HepG2 (cell line): ENCODE results near the gene HDDC3. TPM values are rescaled to one million over a fixed set of nuclear protein-coding genes. Genes with fewer than 3 reads are reported as not detected.

ENCODE experiments used
- ATAC-seq: fragments of 200-7000 bp; cut with Tn5 transposase; 3 replicates; pipeline ENCODE4 v1.9.1; 2020; ENCODE audit warnings: mild to moderate bottlenecking, moderate library complexity
- BruUV-seq: library from RNA; stranded (reverse); fragments of 400-500 nt; replicated peaks from 2 replicates; lab custom pipeline; 2021; lab: Mats Ljungman, UMichigan
- CTCF ChIA-PET: fragments of 300-600 bp; formaldehyde crosslinking; extraction: SDS; loops from one replicate; lab custom pipeline; 2021; ENCODE audit warnings: low total read pairs, inconsistent platforms, low intra/inter-chr PET ratio; lab: Yijun Ruan, JAX
- POLR2A ChIA-PET: fragments of 350-600 bp; sonication (Branson Sonifier 250); formaldehyde crosslinking; loops from one replicate; lab custom pipeline; 2020; ENCODE audit warnings: antibody characterized with exemption, inconsistent platforms; lab: Yijun Ruan, JAX
- DNase-seq: peaks from one replicate; pipeline ENCODE4 v3.0.0-alpha.2; 2015; ENCODE audit warnings: low spot score
- FAIRE-seq: peaks from 3 replicates; lab custom pipeline; 2011; peaks lifted over from hg19 to GRCh38; lab: Jason Lieb, UNC
- H2AFZ ChIP-seq: one replicate; pipeline ENCODE4 v1.6.1; 2011; ENCODE audit warnings: low read length, inconsistent platforms
- H3K27ac ChIP-seq: fragments of 300-600 bp; 3 replicates; pipeline ENCODE4 v1.8.0; 2011; ENCODE audit warnings: mixed run types, mild to moderate bottlenecking, mixed read lengths, low read length, inconsistent platforms; ENCODE audit not compliant: insufficient read depth; ENCODE audit errors: extremely low read length
- H3K27me3 ChIP-seq, 2 experiments: fragments of 200-600 bp in 1 of 2; 2 replicates in 1 of 2; 3 replicates in 1 of 2; pipeline versions ENCODE4 v1.6.0 to v1.8.0; 2011; ENCODE audit warnings: low read length in 2 of 2, mild to moderate bottlenecking in 2 of 2, moderate library complexity in 2 of 2, inconsistent platforms in 1 of 2; ENCODE audit not compliant: insufficient read depth in 2 of 2, control insufficient read depth in 1 of 2
- H3K36me3 ChIP-seq, 2 experiments: fragments of 200-600 bp in 1 of 2; replicated peaks in 1 of 2; 2 replicates in 1 of 2; 3 replicates in 1 of 2; pipeline versions ENCODE4 v1.5.1 to v1.8.0; 2011; ENCODE audit warnings: low read length in 2 of 2, inconsistent platforms in 1 of 2; ENCODE audit not compliant: insufficient read depth in 2 of 2, control insufficient read depth in 1 of 2
- H3K4me1 ChIP-seq: 2 replicates; pipeline ENCODE4 v1.5.1; 2012; ENCODE audit warnings: low read length, inconsistent platforms; ENCODE audit not compliant: insufficient read depth
- H3K4me2 ChIP-seq: 2 replicates; pipeline ENCODE4 v1.6.0; 2011; ENCODE audit warnings: low read depth, low read length, inconsistent platforms
- H3K4me3 ChIP-seq, 3 experiments: fragments of 200-600 bp in 1 of 3; sonication (generic), shearing (Covaris generic) in 1 of 3; replicated peaks in 1 of 3; 2 replicates each; pipeline ENCODE4 v1.5.1; 2011 to 2016; ENCODE audit warnings: low read length in 3 of 3, inconsistent platforms in 2 of 3, low read depth in 2 of 3, mild to moderate bottlenecking in 2 of 3, control low read depth in 1 of 3, mixed read lengths in 1 of 3; ENCODE audit not compliant: insufficient read depth in 1 of 3
- H3K79me2 ChIP-seq: one replicate; pipeline ENCODE4 v1.6.1; 2011; ENCODE audit warnings: low read length, inconsistent platforms; ENCODE audit not compliant: insufficient read depth
- H3K9ac ChIP-seq: 2 replicates; pipeline ENCODE4 v1.6.0; 2011; ENCODE audit warnings: mild to moderate bottlenecking, low read depth, low read length, inconsistent platforms; ENCODE audit not compliant: insufficient read depth
- H3K9me3 ChIP-seq: 2 replicates; pipeline ENCODE4 v1.5.1; 2012; ENCODE audit warnings: mild to moderate bottlenecking, low read length
- H4K20me1 ChIP-seq: 2 replicates; pipeline ENCODE4 v1.6.0; 2011; ENCODE audit warnings: inconsistent platforms, mild to moderate bottlenecking, low read length, moderate library complexity; ENCODE audit not compliant: insufficient read depth
- AHR ChIP-seq: IDR thresholded peaks from 2 replicates; pipeline ENCODE4 v1.6.1; 2018; ENCODE audit warnings: missing genetic modification reagents, missing compliant biosample characterization
- FOXM1 ChIP-seq: sonication (generic); formaldehyde crosslinking; IDR thresholded peaks from 2 replicates; pipeline ENCODE4 v1.5.0; 2020; ENCODE audit warnings: missing genetic modification reagents
- GATAD1 ChIP-seq: IDR thresholded peaks from 2 replicates; pipeline ENCODE4 v1.6.1; 2016; ENCODE audit warnings: missing genetic modification reagents, missing compliant biosample characterization
- GLI4 ChIP-seq: sonication (generic); formaldehyde crosslinking; IDR thresholded peaks from 2 replicates; pipeline ENCODE4 v1.5.1; 2020; ENCODE audit warnings: missing genetic modification reagents, mild to moderate bottlenecking, moderate library complexity, borderline replicate concordance
- HDAC1 ChIP-seq: sonication (generic); formaldehyde crosslinking; IDR thresholded peaks from 2 replicates; pipeline ENCODE4 v1.5.1; 2020; ENCODE audit warnings: mild to moderate bottlenecking, missing genetic modification reagents
- NFE2L2 ChIP-seq: fragments of 150-350 bp; IDR thresholded peaks from 2 replicates; pipeline ENCODE4 v1.6.1; 2014; ENCODE audit warnings: low read length
- PHB2 ChIP-seq: fragments of 450-650 bp; IDR thresholded peaks from 2 replicates; pipeline ENCODE4 v1.6.1; 2018; ENCODE audit not compliant: partially characterized antibody
- RBFOX2 ChIP-seq: fragments of 200-400 bp; formaldehyde crosslinking; IDR thresholded peaks from 2 replicates; pipeline ENCODE4 v1.6.1; 2017; ENCODE audit warnings: low read depth, mild to moderate bottlenecking, low read length
- ZMYM2 ChIP-seq: sonication (generic); formaldehyde crosslinking; IDR thresholded peaks from 2 replicates; pipeline ENCODE4 v1.8.0; 2022; ENCODE audit warnings: mild to moderate bottlenecking, missing genetic modification reagents
- ZNF10 ChIP-seq: sonication (generic); formaldehyde crosslinking; IDR thresholded peaks from 2 replicates; pipeline ENCODE4 v1.4.0; 2020; ENCODE audit warnings: mild to moderate bottlenecking, low read depth, missing genetic modification reagents, borderline replicate concordance
- WGBS: methylation state at CpG from one replicate; pipeline ENCODE4 v1.1.6; 2017; ENCODE audit warnings: low lambda C conversion rate; 5-methylcytosine and 5-hydroxymethylcytosine counted together
- in situ Hi-C: cut with HindIII; loops from 2 replicates; pipeline ENCODE4 v1.10.0; 2017; ENCODE audit warnings: low pct_unique_long_range_greater_than_20kb; ENCODE audit not compliant: extremely low pct_ligation_motif_present
- intact Hi-C: fragments of 100-400 bp; cut with micrococcal nuclease; formaldehyde crosslinking; loops from one replicate; pipeline ENCODE4 v1.10.0; 2022; ENCODE audit not compliant: unreplicated experiment
- polyA plus RNA-seq, 8 experiments: library from polyadenylated mRNA; depleted of rRNA in 3 of 8; stranded (reverse) in 7 of 8; unstranded in 1 of 8; fragments of >200 nt; fragmentation: Illumina TruSeq in 4 of 8; extraction: Trizol in 4 of 8; gene quantifications; 2 replicates each; pipeline versions ENCODE4 v1.2.1 to v1.2.3, GENCODE V29; 2011 to 2016; ENCODE audit warnings: low read depth in 4 of 8, missing spikeins in 1 of 8, mixed read lengths in 1 of 8; ENCODE audit not compliant: insufficient read depth in 1 of 8
- total RNA-seq, 5 experiments: library from RNA; depleted of rRNA; stranded (reverse); fragments of >200 nt; fragmentation: Illumina TruSeq; extraction: Trizol; gene quantifications; 2 replicates each; pipeline ENCODE4 v1.2.3, GENCODE V29; 2016; ENCODE audit warnings: low read depth in 1 of 5
- TF ChIP-seq, protein P1 (sequence below): sonication (generic); formaldehyde crosslinking; conservative IDR thresholded peaks from 2 replicates; pipeline ENCODE4 v1.4.0; 2020; ENCODE audit warnings: missing genetic modification reagents
- TF ChIP-seq, protein P2 (sequence below): sonication (generic); formaldehyde crosslinking; IDR thresholded peaks from 2 replicates; pipeline ENCODE4 v1.5.0; 2020; ENCODE audit warnings: missing genetic modification reagents, mild to moderate bottlenecking, borderline replicate concordance
- TF ChIP-seq, protein P3 (sequence below): sonication (generic); formaldehyde crosslinking; IDR thresholded peaks from 2 replicates; pipeline ENCODE4 v1.8.0; 2022; ENCODE audit warnings: mild to moderate bottlenecking, missing genetic modification reagents
- TF ChIP-seq, protein P4 (sequence below): sonication (generic); formaldehyde crosslinking; IDR thresholded peaks from 2 replicates; pipeline ENCODE4 v1.4.0; 2020; ENCODE audit warnings: missing genetic modification reagents
- TF ChIP-seq, protein P5 (sequence below): sonication (generic); formaldehyde crosslinking; IDR thresholded peaks from 2 replicates; pipeline ENCODE4 v1.5.0; 2020; ENCODE audit warnings: mild to moderate bottlenecking, missing genetic modification reagents, borderline replicate concordance

HDDC3 gene
- total and polyA plus RNA-seq, 2 of the 13 experiments (the other 11 are each of a cell fraction or from before 2014, with no cell fraction given): 18.7 to 28.3 TPM

DNA sequence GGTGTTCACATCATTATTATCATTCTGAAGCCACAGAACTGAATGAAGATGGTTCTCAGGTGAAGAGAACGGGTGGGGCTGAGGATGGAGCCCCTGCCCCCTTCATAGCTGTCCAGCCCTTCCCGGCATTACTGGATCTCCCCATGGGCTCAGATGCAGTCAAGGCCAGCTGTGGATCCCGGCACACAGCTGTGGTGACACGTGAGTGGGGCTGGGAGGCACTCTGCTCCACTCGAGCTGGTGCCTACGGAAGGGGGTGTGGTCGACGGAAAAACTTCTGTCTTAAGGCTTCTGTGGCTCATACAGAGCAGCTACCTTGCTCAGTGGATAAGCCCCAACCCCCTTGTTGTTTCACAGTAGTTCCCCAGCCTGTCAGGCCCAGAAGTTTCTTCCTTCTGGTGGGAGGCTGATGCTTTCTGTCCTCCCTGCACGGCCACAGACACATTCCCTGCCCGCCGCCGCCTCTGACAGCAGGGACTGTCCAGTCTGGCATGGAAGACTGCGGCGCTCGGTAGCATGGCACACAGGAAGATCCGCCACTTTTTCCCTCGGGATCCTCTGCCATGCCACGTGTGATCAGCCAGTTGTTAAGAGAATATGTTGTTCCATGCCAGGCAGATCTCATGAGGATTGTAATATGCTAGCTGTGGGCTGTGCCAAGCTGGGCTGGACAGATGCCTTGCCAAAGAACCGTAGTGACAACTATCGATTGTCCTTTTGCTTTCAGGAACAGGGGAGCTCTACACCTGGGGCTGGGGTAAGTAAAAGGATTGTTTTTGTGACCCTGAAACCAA, 28.1 kb upstream of the HDDC3 start (continued):
- TF ChIP-seq ZMYM2 (CRISPR knock-in tag): no peak
- no peak for TF ChIP-seq PHB2
- no peak for TF ChIP-seq ZNF10 (CRISPR knock-in tag)
- no peak for TF ChIP-seq NFE2L2
- no peak for TF ChIP-seq HDAC1 (CRISPR knock-in tag)
- TF ChIP-seq, protein P1, sequence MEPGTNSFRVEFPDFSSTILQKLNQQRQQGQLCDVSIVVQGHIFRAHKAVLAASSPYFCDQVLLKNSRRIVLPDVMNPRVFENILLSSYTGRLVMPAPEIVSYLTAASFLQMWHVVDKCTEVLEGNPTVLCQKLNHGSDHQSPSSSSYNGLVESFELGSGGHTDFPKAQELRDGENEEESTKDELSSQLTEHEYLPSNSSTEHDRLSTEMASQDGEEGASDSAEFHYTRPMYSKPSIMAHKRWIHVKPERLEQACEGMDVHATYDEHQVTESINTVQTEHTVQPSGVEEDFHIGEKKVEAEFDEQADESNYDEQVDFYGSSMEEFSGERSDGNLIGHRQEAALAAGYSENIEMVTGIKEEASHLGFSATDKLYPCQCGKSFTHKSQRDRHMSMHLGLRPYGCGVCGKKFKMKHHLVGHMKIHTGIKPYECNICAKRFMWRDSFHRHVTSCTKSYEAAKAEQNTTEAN: no peak
- no peak for TF ChIP-seq RBFOX2
- TF ChIP-seq, all 625 proteins: peak for 0

DNA sequence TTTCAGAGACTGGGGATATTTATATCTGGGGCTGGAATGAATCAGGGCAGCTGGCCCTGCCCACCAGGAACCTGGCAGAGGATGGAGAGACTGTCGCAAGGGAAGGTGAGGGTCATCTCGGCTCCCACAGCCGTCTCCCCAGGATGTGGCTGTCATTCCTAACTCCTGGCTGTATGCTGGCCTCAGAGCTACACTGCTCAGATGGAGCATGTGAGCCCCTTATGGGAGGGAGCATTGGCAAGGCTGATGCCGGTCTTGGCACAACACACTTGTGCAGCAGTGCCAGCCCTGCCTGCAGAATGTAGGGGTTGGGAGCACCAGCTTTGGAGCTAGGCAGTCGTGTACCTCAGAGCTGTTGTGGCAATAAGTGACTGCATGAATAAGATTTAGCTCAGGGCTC, 27.5 kb upstream of the HDDC3 start:
- BruUV-seq: no TSS peak
- Histone ChIP-seq H4K20me1 (no peaks in the 10 kb centered on the region), H3K27ac (no peak overlapping the region), H3K9ac (no peak overlapping the region), H3K79me2 (peaks cover 9% of the 10 kb centered on the region), H3K4me1 (peaks cover 11% of the 10 kb centered on the region), H2AFZ (no peak overlapping the region), H3K4me2 (no peak overlapping the region), H3K4me3 (no peak overlapping the region), H3K36me3 (peaks cover 13 to 44% of the 10 kb centered on the region in 2 experiments; a peak in 4 of 5 replicates), H3K9me3 (no peaks in the 10 kb centered on the region), H3K27me3 (no peaks in the 10 kb centered on the region)
- WGBS: 96% methylated on average over 3 of the region's 5 CpGs
- ATAC-seq (no peak), DNase-seq (no peak), FAIRE-seq (no peak)
- in situ Hi-C loops: no loop called here
- CTCF ChIA-PET: no interaction called here
- intact Hi-C loops: loop anchor here (5.0 kb wide), 1 partner anchor 72 kb away; no protein-coding TSS in a partner anchor
- POLR2A ChIA-PET: no interaction called here
- TF ChIP-seq, protein P2, sequence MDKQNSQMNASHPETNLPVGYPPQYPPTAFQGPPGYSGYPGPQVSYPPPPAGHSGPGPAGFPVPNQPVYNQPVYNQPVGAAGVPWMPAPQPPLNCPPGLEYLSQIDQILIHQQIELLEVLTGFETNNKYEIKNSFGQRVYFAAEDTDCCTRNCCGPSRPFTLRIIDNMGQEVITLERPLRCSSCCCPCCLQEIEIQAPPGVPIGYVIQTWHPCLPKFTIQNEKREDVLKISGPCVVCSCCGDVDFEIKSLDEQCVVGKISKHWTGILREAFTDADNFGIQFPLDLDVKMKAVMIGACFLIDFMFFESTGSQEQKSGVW (CRISPR knock-in tag): no peak
- TF ChIP-seq, protein P3, sequence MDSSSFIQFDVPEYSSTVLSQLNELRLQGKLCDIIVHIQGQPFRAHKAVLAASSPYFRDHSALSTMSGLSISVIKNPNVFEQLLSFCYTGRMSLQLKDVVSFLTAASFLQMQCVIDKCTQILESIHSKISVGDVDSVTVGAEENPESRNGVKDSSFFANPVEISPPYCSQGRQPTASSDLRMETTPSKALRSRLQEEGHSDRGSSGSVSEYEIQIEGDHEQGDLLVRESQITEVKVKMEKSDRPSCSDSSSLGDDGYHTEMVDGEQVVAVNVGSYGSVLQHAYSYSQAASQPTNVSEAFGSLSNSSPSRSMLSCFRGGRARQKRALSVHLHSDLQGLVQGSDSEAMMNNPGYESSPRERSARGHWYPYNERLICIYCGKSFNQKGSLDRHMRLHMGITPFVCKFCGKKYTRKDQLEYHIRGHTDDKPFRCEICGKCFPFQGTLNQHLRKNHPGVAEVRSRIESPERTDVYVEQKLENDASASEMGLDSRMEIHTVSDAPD: no peak
- TF ChIP-seq, protein P4, sequence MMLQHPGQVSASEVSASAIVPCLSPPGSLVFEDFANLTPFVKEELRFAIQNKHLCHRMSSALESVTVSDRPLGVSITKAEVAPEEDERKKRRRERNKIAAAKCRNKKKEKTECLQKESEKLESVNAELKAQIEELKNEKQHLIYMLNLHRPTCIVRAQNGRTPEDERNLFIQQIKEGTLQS (CRISPR knock-in tag): no peak
- TF ChIP-seq FOXM1 (CRISPR knock-in tag) (no peak), GATAD1 (CRISPR knock-in tag) (no peak), AHR (CRISPR knock-in tag) (no peak), GLI4 (CRISPR knock-in tag) (no peak), RBFOX2 (no peak)
- TF ChIP-seq, protein P5, sequence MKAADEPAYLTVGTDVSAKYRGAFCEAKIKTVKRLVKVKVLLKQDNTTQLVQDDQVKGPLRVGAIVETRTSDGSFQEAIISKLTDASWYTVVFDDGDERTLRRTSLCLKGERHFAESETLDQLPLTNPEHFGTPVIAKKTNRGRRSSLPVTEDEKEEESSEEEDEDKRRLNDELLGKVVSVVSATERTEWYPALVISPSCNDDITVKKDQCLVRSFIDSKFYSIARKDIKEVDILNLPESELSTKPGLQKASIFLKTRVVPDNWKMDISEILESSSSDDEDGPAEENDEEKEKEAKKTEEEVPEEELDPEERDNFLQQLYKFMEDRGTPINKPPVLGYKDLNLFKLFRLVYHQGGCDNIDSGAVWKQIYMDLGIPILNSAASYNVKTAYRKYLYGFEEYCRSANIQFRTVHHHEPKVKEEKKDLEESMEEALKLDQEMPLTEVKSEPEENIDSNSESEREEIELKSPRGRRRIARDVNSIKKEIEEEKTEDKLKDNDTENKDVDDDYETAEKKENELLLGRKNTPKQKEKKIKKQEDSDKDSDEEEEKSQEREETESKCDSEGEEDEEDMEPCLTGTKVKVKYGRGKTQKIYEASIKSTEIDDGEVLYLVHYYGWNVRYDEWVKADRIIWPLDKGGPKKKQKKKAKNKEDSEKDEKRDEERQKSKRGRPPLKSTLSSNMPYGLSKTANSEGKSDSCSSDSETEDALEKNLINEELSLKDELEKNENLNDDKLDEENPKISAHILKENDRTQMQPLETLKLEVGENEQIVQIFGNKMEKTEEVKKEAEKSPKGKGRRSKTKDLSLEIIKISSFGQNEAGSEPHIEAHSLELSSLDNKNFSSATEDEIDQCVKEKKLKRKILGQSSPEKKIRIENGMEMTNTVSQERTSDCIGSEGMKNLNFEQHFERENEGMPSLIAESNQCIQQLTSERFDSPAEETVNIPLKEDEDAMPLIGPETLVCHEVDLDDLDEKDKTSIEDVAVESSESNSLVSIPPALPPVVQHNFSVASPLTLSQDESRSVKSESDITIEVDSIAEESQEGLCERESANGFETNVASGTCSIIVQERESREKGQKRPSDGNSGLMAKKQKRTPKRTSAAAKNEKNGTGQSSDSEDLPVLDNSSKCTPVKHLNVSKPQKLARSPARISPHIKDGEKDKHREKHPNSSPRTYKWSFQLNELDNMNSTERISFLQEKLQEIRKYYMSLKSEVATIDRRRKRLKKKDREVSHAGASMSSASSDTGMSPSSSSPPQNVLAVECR (CRISPR knock-in tag): no peak
